Smooth muscle cell (in vitro differentiated cells): Measurements from ENCODE around the gene AP4B1. TPM values are rescaled to one million over a fixed set of nuclear protein-coding genes. Genes with fewer than 3 reads are reported as not detected.
"Not testable (repeated sequence)": the region's sequence is repeated elsewhere in the genome, so short reads cannot be mapped to it uniquely, and the experiment has no call there.

Experiments used
- DNase-seq: peaks from one replicate; lab custom pipeline; 2025; ENCODE audit not compliant: unreplicated experiment; lab: John Stamatoyannopoulos, UW
- H2AFZ ChIP-seq: fragments of 200-600 bp; sonication (generic); 2 replicates; pipeline ENCODE4 v1.6.0; 2016; ENCODE audit warnings: antibody characterized with exemption, low read depth, mild to moderate bottlenecking
- H3F3A ChIP-seq: fragments of 200-600 bp; sonication (generic); 2 replicates; pipeline ENCODE4 v1.6.0; 2017; ENCODE audit warnings: antibody characterized with exemption, low read depth
- H3K27ac ChIP-seq: fragments of 200-600 bp; sonication (generic); 2 replicates; pipeline ENCODE4 v1.5.1; 2016; ENCODE audit warnings: low read depth, mild to moderate bottlenecking
- H3K27me3 ChIP-seq: fragments of 200-600 bp; sonication (generic); 2 replicates; pipeline ENCODE4 v1.6.1; 2016; ENCODE audit warnings: low read depth, mild to moderate bottlenecking
- H3K36me3 ChIP-seq: fragments of 200-600 bp; sonication (generic); 2 replicates; pipeline ENCODE4 v1.5.1; 2016; ENCODE audit warnings: low read depth
- H3K4me1 ChIP-seq: fragments of 200-600 bp; sonication (generic); 2 replicates; pipeline ENCODE4 v1.5.1; 2016; ENCODE audit warnings: low read depth
- H3K4me2 ChIP-seq: fragments of 200-600 bp; sonication (generic); 2 replicates; pipeline ENCODE4 v1.6.0; 2016; ENCODE audit warnings: mild to moderate bottlenecking
- H3K4me3 ChIP-seq: fragments of 200-600 bp; sonication (generic); 2 replicates; pipeline ENCODE4 v1.5.1; 2016; ENCODE audit warnings: mild to moderate bottlenecking
- H3K79me2 ChIP-seq: fragments of 200-600 bp; sonication (generic); 2 replicates; pipeline ENCODE4 v1.6.0; 2016; ENCODE audit warnings: low read depth, mild to moderate bottlenecking
- H3K9ac ChIP-seq: fragments of 200-600 bp; sonication (generic); 2 replicates; pipeline ENCODE4 v1.6.0; 2016; ENCODE audit warnings: low read depth
- H3K9me3 ChIP-seq: fragments of 200-600 bp; sonication (generic); replicated peaks from 2 replicates; pipeline ENCODE4 v1.5.1; 2016; ENCODE audit warnings: low read depth
- H4K20me1 ChIP-seq: fragments of 200-600 bp; sonication (generic); 2 replicates; pipeline ENCODE4 v1.6.0; 2016; ENCODE audit warnings: low read depth
- CTCF ChIP-seq: fragments of 200-600 bp; sonication (generic); IDR thresholded peaks from 2 replicates; pipeline ENCODE4 v1.5.1; 2017; ENCODE audit warnings: borderline replicate concordance, mild to moderate bottlenecking, antibody characterized with exemption; ENCODE audit not compliant: insufficient read depth, poor library complexity, severe bottlenecking
- WGBS: methylation state at CpG from one replicate; pipeline ENCODE4 v1.1.7; 2016; ENCODE audit warnings: low lambda C conversion rate; 5-methylcytosine and 5-hydroxymethylcytosine counted together
- polyA plus RNA-seq: library from polyadenylated mRNA; unstranded; fragments of >200 nt; fragmentation: Nextera tagmentation; extraction: Ambion mirVana; gene quantifications from 2 replicates; pipeline ENCODE4 v1.2.1, GENCODE V29; 2016
- total RNA-seq: library from RNA; depleted of rRNA; stranded (reverse); fragments of >200 nt; gene quantifications from 2 replicates; pipeline ENCODE4 v1.2.3, GENCODE V29; 2014

The AP4B1 gene
- total and polyA plus RNA-seq, 2 experiments from 2014 or later: 11.6 to 17.3 TPM

GRCh38 chr1:113856401-113856790, 48.2 kb downstream of the AP4B1 start:
- 96% methylated on average over 2 of the region's 2 CpGs for WGBS
- no peak overlapping the region for H3K9ac ChIP-seq
- no peaks in the 10 kb centered on the region for H3K9me3 ChIP-seq
- peak overlapping the region; percentile 50 for H2AFZ ChIP-seq
- no peak for DNase-seq
- TF ChIP-seq CTCF: no peak
- H3K36me3 ChIP-seq: no peaks in the 10 kb centered on the region
- no peaks in the 10 kb centered on the region for H3F3A ChIP-seq
- no peaks in the 10 kb centered on the region for H3K27me3 ChIP-seq
- no peak overlapping the region for H3K4me3 ChIP-seq
- H3K79me2 ChIP-seq: no peaks in the 10 kb centered on the region
- no peak overlapping the region for H3K27ac ChIP-seq
- H3K4me1 ChIP-seq: peaks cover 5% of the 10 kb centered on the region
- H4K20me1 ChIP-seq: no peaks in the 10 kb centered on the region
- H3K4me2 ChIP-seq: no peak overlapping the region

- H3K36me3 ChIP-seq: no peaks in the 10 kb centered on the region
- no peaks in the 10 kb centered on the region for H3K4me1 ChIP-seq
- no peak overlapping the region for H3K27ac ChIP-seq
- no peaks in the 10 kb centered on the region for H3K9me3 ChIP-seq
- H3K4me3 ChIP-seq: no peak overlapping the region
- no peaks in the 10 kb centered on the region for H4K20me1 ChIP-seq
- 71% methylated on average over 4 of the region's 4 CpGs for WGBS
- H3K79me2 ChIP-seq: no peaks in the 10 kb centered on the region
- no peak for DNase-seq
- no peaks in the 10 kb centered on the region for H3F3A ChIP-seq
- no peak overlapping the region for H3K4me2 ChIP-seq
- TF ChIP-seq CTCF: no peak
- H3K9ac ChIP-seq: no peak overlapping the region
- peak overlapping the region; percentile 50 for H2AFZ ChIP-seq
- no peaks in the 10 kb centered on the region for H3K27me3 ChIP-seq
Observed at GRCh38 chr1:113855630-113856400, 48.8 kb downstream of the AP4B1 start.

- no peaks in the 10 kb centered on the region for H3F3A ChIP-seq
- no peaks in the 10 kb centered on the region for H3K36me3 ChIP-seq
- no peak overlapping the region for H3K4me2 ChIP-seq
- H2AFZ ChIP-seq: no peak overlapping the region
- no peak overlapping the region for H3K27ac ChIP-seq
- no peaks in the 10 kb centered on the region for H3K79me2 ChIP-seq
- H3K27me3 ChIP-seq: no peaks in the 10 kb centered on the region
- H3K9me3 ChIP-seq: no peaks in the 10 kb centered on the region
- H4K20me1 ChIP-seq: no peaks in the 10 kb centered on the region
- H3K4me1 ChIP-seq: no peaks in the 10 kb centered on the region
- no peak overlapping the region for H3K4me3 ChIP-seq
- no peak for TF ChIP-seq CTCF
- no peak for DNase-seq
- H3K9ac ChIP-seq: no peak overlapping the region
- 60% methylated on average over 1 of the region's 1 CpG for WGBS
Observed at GRCh38 chr1:113854234-113854633, 50.4 kb downstream of the AP4B1 start.

- not testable (repeated sequence) for H3K4me1 ChIP-seq, H3K4me3 ChIP-seq, H3K4me2 ChIP-seq, H3K9ac ChIP-seq, H4K20me1 ChIP-seq, H3K79me2 ChIP-seq, H3K27me3 ChIP-seq, H2AFZ ChIP-seq, DNase-seq, H3F3A ChIP-seq, H3K27ac ChIP-seq, H3K36me3 ChIP-seq, H3K9me3 ChIP-seq
- WGBS: 95% methylated on average over 6 of the region's 6 CpGs
Observed at GRCh38 chr1:113852694-113853093, 51.9 kb downstream of the AP4B1 start.
